Omental fat pad (tissue), 4 donors: ENCODE measurements around the gene EVX2. TPM values are rescaled to one million over a fixed set of nuclear protein-coding genes. Genes with fewer than 3 reads are reported as not detected.

Experiments used
- ATAC-seq: fragments of 150-250 bp; one replicate; pipeline ENCODE4 v1.9.1; 2016; ENCODE audit warnings: mild to moderate bottlenecking, moderate library complexity; ENCODE audit not compliant: low FRiP score
- DNase-seq: peaks from one replicate; pipeline ENCODE4 v3.0.0-alpha.2; 2019; ENCODE audit warnings: low spot score
- total RNA-seq, 4 donors: library from RNA; depleted of rRNA; stranded (reverse); fragments of >200 nt; gene quantifications; one replicate each; pipeline ENCODE4 v1.1.0, GENCODE V29; 2016
- TF ChIP-seq, protein P1 (sequence below), 3 donors: fragments of 450-650 bp; IDR thresholded peaks; one replicate each; pipeline ENCODE4 v1.5.1; 2016 to 2017; ENCODE audit warnings: antibody characterized with exemption in 3 of 3, mild to moderate bottlenecking in 3 of 3, moderate library complexity in 2 of 3

Gene EVX2
- total RNA-seq, 4 donors from 2014 or later, result not detected

- ATAC-seq, result no peak
- TF ChIP-seq, protein P1, sequence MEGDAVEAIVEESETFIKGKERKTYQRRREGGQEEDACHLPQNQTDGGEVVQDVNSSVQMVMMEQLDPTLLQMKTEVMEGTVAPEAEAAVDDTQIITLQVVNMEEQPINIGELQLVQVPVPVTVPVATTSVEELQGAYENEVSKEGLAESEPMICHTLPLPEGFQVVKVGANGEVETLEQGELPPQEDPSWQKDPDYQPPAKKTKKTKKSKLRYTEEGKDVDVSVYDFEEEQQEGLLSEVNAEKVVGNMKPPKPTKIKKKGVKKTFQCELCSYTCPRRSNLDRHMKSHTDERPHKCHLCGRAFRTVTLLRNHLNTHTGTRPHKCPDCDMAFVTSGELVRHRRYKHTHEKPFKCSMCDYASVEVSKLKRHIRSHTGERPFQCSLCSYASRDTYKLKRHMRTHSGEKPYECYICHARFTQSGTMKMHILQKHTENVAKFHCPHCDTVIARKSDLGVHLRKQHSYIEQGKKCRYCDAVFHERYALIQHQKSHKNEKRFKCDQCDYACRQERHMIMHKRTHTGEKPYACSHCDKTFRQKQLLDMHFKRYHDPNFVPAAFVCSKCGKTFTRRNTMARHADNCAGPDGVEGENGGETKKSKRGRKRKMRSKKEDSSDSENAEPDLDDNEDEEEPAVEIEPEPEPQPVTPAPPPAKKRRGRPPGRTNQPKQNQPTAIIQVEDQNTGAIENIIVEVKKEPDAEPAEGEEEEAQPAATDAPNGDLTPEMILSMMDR (IDR thresholded peaks at IDR 0.05), result no peak
Measured at GRCh38 chr2:176105730-176106580, 22.2 kb upstream of the EVX2 start.

DNA sequence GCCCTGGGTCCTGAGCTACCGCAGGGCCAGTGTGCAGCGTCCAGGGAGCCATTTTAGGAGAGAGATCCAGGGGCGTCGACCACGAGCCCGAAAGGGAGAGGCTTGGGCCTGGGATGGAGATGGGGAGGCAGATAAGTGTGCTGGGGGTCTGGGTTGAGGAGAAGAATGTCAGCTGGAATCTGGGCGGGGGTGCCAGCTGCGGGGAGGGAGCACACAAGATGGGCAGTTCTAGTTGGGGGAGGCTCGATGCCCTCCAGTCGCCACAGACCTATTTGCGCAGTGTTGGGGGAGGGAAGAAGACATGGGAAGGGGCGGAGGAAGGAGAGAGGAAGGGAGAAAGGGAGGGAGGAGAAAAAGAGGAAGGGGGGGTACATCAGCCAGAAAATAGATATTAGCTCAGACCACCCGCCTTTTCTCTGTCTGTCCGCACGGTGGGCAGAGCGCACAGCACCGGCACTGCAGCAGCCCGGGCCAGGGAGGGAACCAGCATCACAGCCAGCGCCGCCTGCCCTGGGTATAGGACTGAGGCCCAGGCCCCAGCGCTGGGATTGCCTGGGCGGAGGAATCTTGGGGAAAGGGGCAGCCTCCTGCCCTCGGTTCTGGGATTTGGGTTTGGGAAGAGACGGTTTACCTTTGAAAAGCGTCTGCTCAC, 21.4 kb upstream of the EVX2 start:
- DNase-seq, result no peak
- no peak for ATAC-seq
- TF ChIP-seq, protein P1 (IDR thresholded peaks at IDR 0.05), result no peak

More at GRCh38 chr2:176105730-176106580, 22.2 kb upstream of the EVX2 start:
- DNase-seq, result no peak

GRCh38 chr2:176104316-176105077, 20.7 kb upstream of the EVX2 start:
- ATAC-seq, result no peak
- TF ChIP-seq, protein P1 (IDR thresholded peaks at IDR 0.05), result no peak
- DNase-seq, result no peak

DNA sequence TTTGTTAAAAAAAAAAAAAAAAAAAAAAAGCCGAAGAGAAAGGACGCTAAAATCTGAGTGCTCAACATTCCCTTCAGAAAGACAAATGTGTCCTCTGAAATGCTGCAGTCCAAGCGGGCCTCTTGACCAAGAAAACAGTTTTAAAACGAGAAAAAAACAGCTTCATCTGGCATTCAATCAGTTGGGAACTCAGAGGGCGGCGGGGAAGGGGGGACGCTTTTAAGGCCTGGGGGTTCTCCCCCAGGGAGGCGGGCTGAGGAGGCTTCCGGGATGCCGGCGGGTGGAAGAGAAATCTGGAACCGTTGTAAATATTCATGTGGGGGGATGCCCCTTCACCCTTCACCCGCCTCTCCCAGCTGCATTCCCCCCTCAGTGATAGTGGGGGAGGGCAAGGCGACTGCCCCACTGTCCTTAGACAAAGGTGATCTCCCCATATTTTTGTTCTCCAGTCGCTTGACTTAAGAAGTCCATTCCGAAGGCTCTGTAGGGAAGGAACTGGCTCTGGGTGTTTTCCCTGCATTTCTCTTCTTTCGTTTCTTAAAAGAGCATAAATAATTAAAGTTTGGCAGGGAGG, 20.1 kb upstream of the EVX2 start:
- ATAC-seq (no peak), DNase-seq (no peak)
- TF ChIP-seq, protein P1 (IDR thresholded peaks at IDR 0.05), result no peak

GRCh38 chr2:176103194-176103593, 19.4 kb upstream of the EVX2 start:
- ATAC-seq, result no peak
- no peak for DNase-seq
- TF ChIP-seq, protein P1 (IDR thresholded peaks at IDR 0.05), result no peak

GRCh38 chr2:176102309-176102866, 18.6 kb upstream of the EVX2 start:
- ATAC-seq, result no peak
- TF ChIP-seq, protein P1 (IDR thresholded peaks at IDR 0.05), result no peak
- DNase-seq, result no peak
